GM11168 (cell line): ENCODE measurements around the gene CHD1.

Source experiments
- in situ Hi-C: fragments of 300-500 bp; cut with MboI; formaldehyde crosslinking; loops from one replicate; pipeline ENCODE4 v1.12.0; 2022; ENCODE audit warnings: low sequenced_read_pairs; ENCODE audit not compliant: unreplicated experiment

Gene CHD1

DNA sequence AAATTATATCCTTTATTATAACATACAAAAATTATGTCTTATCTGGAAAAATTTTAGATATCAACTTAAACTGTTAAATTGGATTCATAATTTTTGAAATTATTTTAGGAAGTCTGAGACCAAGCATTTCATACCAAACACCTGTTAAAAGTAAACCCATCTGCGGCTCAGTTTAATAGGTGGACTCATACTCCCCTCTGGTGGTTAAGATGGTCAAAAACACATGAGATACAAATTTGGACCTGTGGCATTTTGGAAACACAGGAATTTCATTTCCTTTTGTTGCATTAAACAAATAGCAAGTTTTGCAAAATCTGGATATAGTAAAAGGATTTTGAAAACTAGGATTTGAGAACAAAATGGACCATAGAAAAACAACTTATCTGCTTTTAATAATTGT is 101.6 kb downstream of the CHD1 start:
- in situ Hi-C loops: no loop called here

GRCh38 chr5:98825582-98826375 is 103.0 kb downstream of the CHD1 start:
- in situ Hi-C loops: no loop called here

DNA sequence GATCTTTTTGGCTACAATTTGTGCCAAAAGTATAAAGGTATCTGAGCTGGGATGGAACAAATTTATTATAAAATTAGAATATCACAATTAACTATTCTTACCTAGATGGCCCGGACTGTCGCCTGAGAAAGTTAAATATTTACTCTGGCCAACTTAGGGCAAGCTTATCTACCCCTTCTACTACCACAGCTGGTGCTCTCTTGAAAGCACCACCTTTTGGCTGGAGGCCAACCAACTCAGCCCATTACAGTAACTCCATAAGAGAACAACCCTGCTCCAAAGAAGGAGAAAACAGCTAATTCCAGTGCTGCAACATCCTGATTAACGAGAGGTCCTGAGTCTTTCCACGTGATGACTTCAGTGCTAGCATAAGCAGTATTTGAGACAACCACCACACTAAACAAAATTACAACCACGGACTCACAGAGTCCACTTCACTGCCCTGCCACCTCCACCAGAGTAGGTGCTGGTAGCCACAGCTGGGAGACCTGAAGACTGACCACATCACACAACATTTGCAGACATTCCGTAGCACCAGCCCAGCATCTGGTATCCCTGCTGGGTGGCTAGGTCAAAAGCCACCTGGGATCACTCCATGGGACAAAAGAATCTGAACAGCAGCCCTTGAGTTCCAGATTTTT is 112.1 kb downstream of the CHD1 start:
- in situ Hi-C loops: no loop called here

DNA sequence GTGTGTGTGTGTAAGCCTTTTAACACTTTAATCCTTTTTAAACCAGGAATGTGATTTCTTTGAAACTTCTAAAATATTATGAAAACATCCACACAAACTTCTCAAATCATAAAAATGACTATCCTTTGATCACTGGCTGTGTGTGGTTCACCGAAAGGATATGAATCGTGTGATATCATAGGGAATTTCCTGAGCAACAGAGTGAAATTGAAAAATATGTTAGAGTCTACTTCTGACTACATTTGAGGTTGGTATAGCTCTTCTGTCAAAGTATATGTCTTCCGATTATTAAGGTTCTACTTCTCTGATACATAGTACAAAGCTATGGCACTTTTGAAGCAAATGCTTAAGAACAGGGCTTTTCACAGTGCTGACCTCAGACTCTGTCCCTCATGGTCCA is 115.1 kb downstream of the CHD1 start:
- in situ Hi-C loops: no loop called here

DNA sequence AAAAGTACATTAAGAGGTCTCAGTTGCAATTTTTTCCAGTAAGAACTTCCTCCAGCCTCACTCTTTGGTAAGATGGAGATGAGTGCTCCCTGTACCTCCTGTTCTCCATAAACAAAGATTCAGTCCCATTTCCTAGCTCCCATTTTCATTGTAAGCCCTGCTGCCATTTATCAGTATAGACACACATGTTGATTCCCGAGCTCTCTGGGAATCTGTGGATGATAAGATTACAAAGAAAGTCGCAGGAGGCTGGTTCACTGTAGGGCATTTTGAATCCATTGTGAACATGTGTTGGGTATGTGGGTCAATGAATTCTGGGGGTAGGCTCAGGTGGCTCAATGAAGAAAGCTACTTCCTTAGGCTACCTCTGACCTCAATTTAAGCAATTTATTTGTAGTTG is 118.6 kb downstream of the CHD1 start:
- in situ Hi-C loops: no loop called here

- in situ Hi-C loops: no loop called here
These were observed 121.0 kb downstream of the CHD1 start for GRCh38 chr5:98807806-98808205.

GRCh38 chr5:98805070-98805469 is 123.7 kb downstream of the CHD1 start:
- in situ Hi-C loops: no loop called here

GRCh38 chr5:98804066-98804465 is 124.7 kb downstream of the CHD1 start:
- in situ Hi-C loops: no loop called here
